ENCODE measurements around the gene RGL3.

Gene RGL3

GRCh38 chr19:11345122-11345803 is 73.9 kb downstream of the RGL3 start:
- peak; percentile 1; the same call in 1 of the 2 replicates for TF ChIP-seq CTCF (IDR thresholded peaks at IDR 0.05)
- TF ChIP-seq ZFX (IDR thresholded peaks at IDR 0.05; ENCODE audit: borderline replicate concordance) = no peak
- H3K27ac ChIP-seq = peak overlapping the region; percentile 92
